T1000 (cell line): ENCODE measurements around the gene KRTAP4-6.
"Not testable (repeated sequence)": the region's sequence is repeated elsewhere in the genome, so short reads cannot be mapped to it uniquely, and the experiment has no call there.

Experiments used
- DNase-seq: peaks from one replicate; lab custom pipeline; 2025; ENCODE audit warnings: mixed read lengths; lab: John Stamatoyannopoulos, UW

The KRTAP4-6 gene

GRCh38 chr17:41147531-41148204 lies 7.3 kb upstream of the KRTAP4-6 start:
- no peak for DNase-seq

- no peak for DNase-seq
Measured at GRCh38 chr17:41145261-41145660, 4.9 kb upstream of the KRTAP4-6 start.

GRCh38 chr17:41144846-41145245 lies 4.5 kb upstream of the KRTAP4-6 start:
- no peak for DNase-seq

- no peak for DNase-seq
Measured at GRCh38 chr17:41141361-41141760, 1.0 kb upstream of the KRTAP4-6 start.

GRCh38 chr17:41139865-41140264 lies 479 bp downstream of the KRTAP4-6 start:
- DNase-seq: not testable (repeated sequence)

GRCh38 chr17:41133880-41134735 lies 6.2 kb downstream of the KRTAP4-6 start:
- no peak for DNase-seq

- DNase-seq: no peak
Measured at GRCh38 chr17:41131979-41132378, 8.4 kb downstream of the KRTAP4-6 start.

- no peak for DNase-seq
Measured at GRCh38 chr17:41127371-41127770, 13.0 kb downstream of the KRTAP4-6 start.

GRCh38 chr17:41126412-41126811 lies 13.9 kb downstream of the KRTAP4-6 start:
- DNase-seq: no peak

GRCh38 chr17:41125064-41125463 lies 15.3 kb downstream of the KRTAP4-6 start:
- no peak for DNase-seq

GRCh38 chr17:41123991-41124371 lies 16.4 kb downstream of the KRTAP4-6 start, which contains the start of gene KRTAP4-12:
KRTAP4-12 (minus strand) TSS chr17:41124182; CDS start chr17:41124122, 60 bp downstream.
- DNase-seq: not testable (repeated sequence)

GRCh38 chr17:41123292-41123990 lies 16.9 kb downstream of the KRTAP4-6 start:
- DNase-seq: not testable (repeated sequence)

GRCh38 chr17:41121742-41122141 lies 18.6 kb downstream of the KRTAP4-6 start:
- DNase-seq: no peak

- DNase-seq: not testable (repeated sequence)
Measured at GRCh38 chr17:41119696-41120690, 20.4 kb downstream of the KRTAP4-6 start.

- no peak for DNase-seq
Measured at GRCh38 chr17:41118721-41119120, 21.6 kb downstream of the KRTAP4-6 start.

GRCh38 chr17:41117846-41118386 lies 22.4 kb downstream of the KRTAP4-6 start, which contains the start of gene KRTAP4-11:
KRTAP4-11 (minus strand) TSS chr17:41118373; CDS start chr17:41118315, 58 bp downstream.
- DNase-seq: not testable (repeated sequence)

GRCh38 chr17:41116297-41116696 lies 24.0 kb downstream of the KRTAP4-6 start:
- DNase-seq: no peak

- no peak for DNase-seq
Measured at GRCh38 chr17:41111151-41111885, 29.0 kb downstream of the KRTAP4-6 start.

GRCh38 chr17:41108728-41109386 lies 31.5 kb downstream of the KRTAP4-6 start:
- DNase-seq: not testable (repeated sequence)
